ENCODE data around the gene HACE1.
"Not testable (repeated sequence)": the region's sequence is repeated elsewhere in the genome, so short reads cannot be mapped to it uniquely, and the experiment has no call there.

- not testable (repeated sequence) for TF ChIP-seq SPI1 (IDR thresholded peaks at IDR 0.05; ENCODE audit: low read depth, low read length); TAF1 (IDR thresholded peaks at IDR 0.05; ENCODE audit: low read depth, low read length); POLR2AphosphoS5 (IDR thresholded peaks at IDR 0.05; ENCODE audit: low read depth, low read length); POLR2A (IDR thresholded peaks at IDR 0.05; ENCODE audit: low read depth, low read length); PAX5 (IDR thresholded peaks at IDR 0.05; ENCODE audit: insufficient read depth, low read length, severe bottlenecking); POU2F2 (IDR thresholded peaks at IDR 0.05; ENCODE audit: low read depth, low read length)
Measured at GRCh38 chr6:104836479-104837020, 23.2 kb downstream of the HACE1 start.
